Neural cell (in vitro differentiated cells): Measurements from ENCODE around the gene VSTM2B. TPM values are rescaled to one million over a fixed set of nuclear protein-coding genes. Genes with fewer than 3 reads are reported as not detected.

Experiments
- H2AFZ ChIP-seq: fragments of 200-600, 300-800 bp; sonication (generic), shearing (Covaris generic); 2 replicates; pipeline ENCODE4 v1.6.0; 2014; ENCODE audit warnings: low read depth, mild to moderate bottlenecking, antibody characterized with exemption, low read length, moderate library complexity
- H3F3A ChIP-seq: fragments of 200-600 bp; shearing (Covaris generic); 2 replicates; pipeline ENCODE4 v1.6.1; 2016; ENCODE audit warnings: mild to moderate bottlenecking, moderate library complexity, mixed read lengths, antibody characterized with exemption, low read length; ENCODE audit not compliant: insufficient read depth, poor library complexity, severe bottlenecking
- H3K27ac ChIP-seq: fragments of 200-600, 300-800 bp; sonication (generic), shearing (Covaris generic); 2 replicates; pipeline ENCODE4 v1.5.1; 2014; ENCODE audit warnings: mild to moderate bottlenecking, low read length, moderate library complexity
- H3K27me3 ChIP-seq: fragments of 300-800, 200-600 bp; sonication (generic), shearing (Covaris generic); 2 replicates; pipeline ENCODE4 v1.6.0; 2014; ENCODE audit warnings: mild to moderate bottlenecking, low read depth, low read length, moderate library complexity; ENCODE audit not compliant: insufficient read depth
- H3K36me3 ChIP-seq: fragments of 300-800, 200-600 bp; sonication (generic), shearing (Covaris generic); 2 replicates; pipeline ENCODE4 v1.5.1; 2014; ENCODE audit warnings: mild to moderate bottlenecking, antibody characterized with exemption, low read length, moderate library complexity; ENCODE audit not compliant: insufficient read depth
- H3K4me2 ChIP-seq: fragments of 300-800, 200-600 bp; sonication (generic), shearing (Covaris generic); 2 replicates; pipeline ENCODE4 v1.6.0; 2014; ENCODE audit warnings: mild to moderate bottlenecking, low read length
- H3K4me3 ChIP-seq: fragments of 300-800, 200-600 bp; sonication (generic), shearing (Covaris generic); 2 replicates; pipeline ENCODE4 v1.5.1; 2014; ENCODE audit warnings: mild to moderate bottlenecking, low read length, moderate library complexity
- H3K79me2 ChIP-seq: fragments of 200-600 bp; shearing (Covaris generic); replicated peaks from 2 replicates; pipeline ENCODE4 v1.6.0; 2014; ENCODE audit warnings: mild to moderate bottlenecking, low read length, moderate library complexity; ENCODE audit not compliant: insufficient read depth
- H3K9ac ChIP-seq: fragments of 300-800, 200-600 bp; sonication (generic), shearing (Covaris generic); 2 replicates; pipeline ENCODE4 v1.6.1; 2016; ENCODE audit warnings: mild to moderate bottlenecking, low read length, mixed read lengths
- H3K9me2 ChIP-seq: fragments of 200-600 bp; shearing (Covaris generic); 2 replicates; pipeline ENCODE4 v1.6.1; 2016; ENCODE audit warnings: mild to moderate bottlenecking, low read length, mixed read lengths; ENCODE audit not compliant: insufficient read depth
- H3K9me3 ChIP-seq: fragments of 200-600, 300-800 bp; sonication (generic), shearing (Covaris generic); 2 replicates; pipeline ENCODE4 v1.6.1; 2016; ENCODE audit warnings: mild to moderate bottlenecking, mixed run types, low read length, moderate library complexity, mixed read lengths
- H4K20me1 ChIP-seq: fragments of 200-600 bp; shearing (Covaris generic); 2 replicates; pipeline ENCODE4 v1.6.1; 2016; ENCODE audit warnings: mild to moderate bottlenecking, mixed run types; ENCODE audit not compliant: insufficient read depth
- EP300 ChIP-seq: fragments of 450-650 bp; conservative IDR thresholded peaks from 2 replicates; pipeline ENCODE4 v1.6.1; 2014; ENCODE audit warnings: antibody characterized with exemption, mild to moderate bottlenecking, moderate library complexity; ENCODE audit not compliant: poor library complexity, severe bottlenecking
- EZH2 ChIP-seq: fragments of 200-600, 300-800 bp; shearing (Covaris generic), sonication (generic); IDR thresholded peaks from 2 replicates; pipeline ENCODE4 v1.6.1; 2014; ENCODE audit warnings: antibody characterized with exemption, low read length, borderline replicate concordance, mild to moderate bottlenecking; ENCODE audit not compliant: insufficient read depth, poor library complexity, severe bottlenecking
- POLR2AphosphoS5 ChIP-seq: IDR thresholded peaks from 2 replicates; pipeline ENCODE4 v1.6.1; 2012
- SMC3 ChIP-seq: fragments of 450-650 bp; conservative IDR thresholded peaks from 2 replicates; pipeline ENCODE4 v1.6.1; 2014; ENCODE audit warnings: antibody characterized with exemption, mild to moderate bottlenecking, moderate library complexity; ENCODE audit not compliant: poor library complexity
- TAF1 ChIP-seq: IDR thresholded peaks from 2 replicates; pipeline ENCODE4 v1.6.1; 2012; ENCODE audit warnings: low read depth
- polyA plus RNA-seq: library from polyadenylated mRNA; depleted of rRNA; stranded (reverse); fragments of >200 nt; gene quantifications from 2 replicates; pipeline ENCODE4 v1.2.3, GENCODE V29; 2014
- TF ChIP-seq, protein P1 (sequence below): fragments of 450-650 bp; IDR thresholded peaks from 2 replicates; pipeline ENCODE4 v1.5.1; 2014; ENCODE audit warnings: antibody characterized with exemption, mild to moderate bottlenecking, moderate library complexity; ENCODE audit not compliant: poor library complexity, severe bottlenecking
- TF ChIP-seq, protein P2 (sequence below): IDR thresholded peaks from 2 replicates; pipeline ENCODE4 v1.6.1; 2012; ENCODE audit warnings: borderline replicate concordance

VSTM2B gene
- polyA plus RNA-seq, 1 donor from 2014 or later: 24.4 TPM

DNA sequence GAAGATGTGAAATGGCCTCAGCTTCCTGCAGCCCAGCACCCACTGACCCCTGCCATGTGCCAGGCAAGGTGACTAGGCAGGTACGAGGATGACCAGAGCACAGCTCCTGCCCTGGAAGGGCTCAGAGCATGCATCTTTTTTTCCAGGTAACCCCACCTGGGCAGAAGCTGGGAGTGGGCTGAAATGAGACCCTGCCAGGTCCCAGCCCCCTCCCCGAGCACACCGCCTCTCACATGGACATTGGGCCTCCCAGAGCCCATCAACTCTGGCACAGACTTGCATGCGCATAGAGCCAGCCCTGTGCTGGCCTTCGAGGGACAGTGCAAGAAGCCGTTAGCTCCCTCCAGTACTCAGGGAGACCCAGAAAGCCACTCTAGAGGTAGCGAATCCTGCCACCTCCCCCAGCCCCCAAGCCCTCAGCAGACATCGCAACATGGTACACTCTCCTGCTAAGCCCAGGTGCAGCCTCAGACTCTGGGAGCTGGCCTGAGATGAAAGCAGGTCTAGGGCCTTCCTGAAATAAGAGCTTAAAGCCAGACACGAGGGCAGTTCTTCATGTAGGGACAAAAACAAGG, 8.9 kb upstream of the VSTM2B start:
- H3K79me2 ChIP-seq: no peaks in the 10 kb centered on the region
- H3K4me3 ChIP-seq: no peak overlapping the region
- no peaks in the 10 kb centered on the region for H3K9me2 ChIP-seq
- peaks cover 23% of the 10 kb centered on the region for H3K27me3 ChIP-seq
- no peak overlapping the region for H3K27ac ChIP-seq
- TF ChIP-seq TAF1 (no peak), EZH2 (no peak)
- H2AFZ ChIP-seq: no peak overlapping the region
- no peak overlapping the region for H3K9ac ChIP-seq
- no peaks in the 10 kb centered on the region for H3K36me3 ChIP-seq
- H4K20me1 ChIP-seq: no peaks in the 10 kb centered on the region
- no peak overlapping the region for H3K4me2 ChIP-seq
- no peaks in the 10 kb centered on the region for H3F3A ChIP-seq
- no peaks in the 10 kb centered on the region for H3K9me3 ChIP-seq

DNA sequence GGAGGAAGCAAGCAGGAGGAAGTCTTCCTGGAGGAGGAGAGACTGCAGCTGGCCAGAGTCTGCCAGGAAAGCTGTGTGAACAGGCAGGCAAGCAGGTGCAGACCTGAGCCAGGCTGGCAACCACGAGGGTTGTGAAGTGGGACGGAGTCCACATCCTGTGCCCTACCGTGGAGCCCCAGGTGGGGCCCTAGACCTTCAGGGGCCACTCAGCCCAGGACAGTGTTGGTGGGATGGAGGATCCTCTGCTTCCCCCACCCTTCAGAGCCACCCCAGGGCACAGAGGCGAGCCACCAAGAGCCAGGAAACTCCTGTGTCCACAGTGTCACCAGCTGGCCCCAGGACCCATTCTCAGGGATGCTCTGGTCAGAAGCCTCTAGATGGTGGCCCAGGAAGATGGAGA, 8.4 kb upstream of the VSTM2B start:
- no peak overlapping the region for H3K9ac ChIP-seq
- H3K9me2 ChIP-seq: no peaks in the 10 kb centered on the region
- no peaks in the 10 kb centered on the region for H3K36me3 ChIP-seq
- H3F3A ChIP-seq: no peaks in the 10 kb centered on the region
- no peak overlapping the region for H3K4me3 ChIP-seq
- H3K4me2 ChIP-seq: no peak overlapping the region
- H3K27me3 ChIP-seq: peaks cover 18% of the 10 kb centered on the region
- no peak overlapping the region for H2AFZ ChIP-seq
- no peaks in the 10 kb centered on the region for H3K9me3 ChIP-seq
- H4K20me1 ChIP-seq: no peaks in the 10 kb centered on the region
- no peak overlapping the region for H3K27ac ChIP-seq
- no peak for TF ChIP-seq EP300
- TF ChIP-seq, protein P1, sequence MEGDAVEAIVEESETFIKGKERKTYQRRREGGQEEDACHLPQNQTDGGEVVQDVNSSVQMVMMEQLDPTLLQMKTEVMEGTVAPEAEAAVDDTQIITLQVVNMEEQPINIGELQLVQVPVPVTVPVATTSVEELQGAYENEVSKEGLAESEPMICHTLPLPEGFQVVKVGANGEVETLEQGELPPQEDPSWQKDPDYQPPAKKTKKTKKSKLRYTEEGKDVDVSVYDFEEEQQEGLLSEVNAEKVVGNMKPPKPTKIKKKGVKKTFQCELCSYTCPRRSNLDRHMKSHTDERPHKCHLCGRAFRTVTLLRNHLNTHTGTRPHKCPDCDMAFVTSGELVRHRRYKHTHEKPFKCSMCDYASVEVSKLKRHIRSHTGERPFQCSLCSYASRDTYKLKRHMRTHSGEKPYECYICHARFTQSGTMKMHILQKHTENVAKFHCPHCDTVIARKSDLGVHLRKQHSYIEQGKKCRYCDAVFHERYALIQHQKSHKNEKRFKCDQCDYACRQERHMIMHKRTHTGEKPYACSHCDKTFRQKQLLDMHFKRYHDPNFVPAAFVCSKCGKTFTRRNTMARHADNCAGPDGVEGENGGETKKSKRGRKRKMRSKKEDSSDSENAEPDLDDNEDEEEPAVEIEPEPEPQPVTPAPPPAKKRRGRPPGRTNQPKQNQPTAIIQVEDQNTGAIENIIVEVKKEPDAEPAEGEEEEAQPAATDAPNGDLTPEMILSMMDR: no peak
- H3K79me2 ChIP-seq: no peaks in the 10 kb centered on the region

DNA sequence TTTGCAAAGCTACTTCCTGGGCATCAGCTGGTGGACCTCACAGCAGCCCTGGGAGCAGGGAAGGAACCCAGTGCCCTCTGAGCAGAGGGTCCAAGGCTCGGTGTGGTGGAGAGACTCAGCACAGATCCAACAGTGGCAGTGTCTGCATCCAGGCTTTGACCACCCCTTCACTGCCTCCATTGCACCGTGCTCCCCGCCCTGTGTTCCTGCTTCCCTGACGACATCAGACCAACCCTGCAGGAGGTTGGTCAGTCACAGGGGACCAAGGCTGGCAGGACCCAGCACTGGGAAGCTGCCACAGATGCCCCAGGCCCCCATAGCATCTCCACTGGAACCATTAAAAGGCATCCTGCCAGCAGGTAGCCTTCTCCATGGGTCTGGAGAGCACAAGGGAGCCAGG, 7.8 kb upstream of the VSTM2B start:
- no peaks in the 10 kb centered on the region for H3F3A ChIP-seq
- no peaks in the 10 kb centered on the region for H3K36me3 ChIP-seq
- no peak overlapping the region for H3K27ac ChIP-seq
- H3K27me3 ChIP-seq: peaks cover 16% of the 10 kb centered on the region
- no peaks in the 10 kb centered on the region for H3K9me3 ChIP-seq
- H2AFZ ChIP-seq: no peak overlapping the region
- H3K4me3 ChIP-seq: no peak overlapping the region
- no peaks in the 10 kb centered on the region for H4K20me1 ChIP-seq
- H3K4me2 ChIP-seq: no peak overlapping the region
- no peaks in the 10 kb centered on the region for H3K79me2 ChIP-seq
- H3K9ac ChIP-seq: no peak overlapping the region
- no peaks in the 10 kb centered on the region for H3K9me2 ChIP-seq
- TF ChIP-seq, protein P1: no peak
- TF ChIP-seq, protein P2, sequence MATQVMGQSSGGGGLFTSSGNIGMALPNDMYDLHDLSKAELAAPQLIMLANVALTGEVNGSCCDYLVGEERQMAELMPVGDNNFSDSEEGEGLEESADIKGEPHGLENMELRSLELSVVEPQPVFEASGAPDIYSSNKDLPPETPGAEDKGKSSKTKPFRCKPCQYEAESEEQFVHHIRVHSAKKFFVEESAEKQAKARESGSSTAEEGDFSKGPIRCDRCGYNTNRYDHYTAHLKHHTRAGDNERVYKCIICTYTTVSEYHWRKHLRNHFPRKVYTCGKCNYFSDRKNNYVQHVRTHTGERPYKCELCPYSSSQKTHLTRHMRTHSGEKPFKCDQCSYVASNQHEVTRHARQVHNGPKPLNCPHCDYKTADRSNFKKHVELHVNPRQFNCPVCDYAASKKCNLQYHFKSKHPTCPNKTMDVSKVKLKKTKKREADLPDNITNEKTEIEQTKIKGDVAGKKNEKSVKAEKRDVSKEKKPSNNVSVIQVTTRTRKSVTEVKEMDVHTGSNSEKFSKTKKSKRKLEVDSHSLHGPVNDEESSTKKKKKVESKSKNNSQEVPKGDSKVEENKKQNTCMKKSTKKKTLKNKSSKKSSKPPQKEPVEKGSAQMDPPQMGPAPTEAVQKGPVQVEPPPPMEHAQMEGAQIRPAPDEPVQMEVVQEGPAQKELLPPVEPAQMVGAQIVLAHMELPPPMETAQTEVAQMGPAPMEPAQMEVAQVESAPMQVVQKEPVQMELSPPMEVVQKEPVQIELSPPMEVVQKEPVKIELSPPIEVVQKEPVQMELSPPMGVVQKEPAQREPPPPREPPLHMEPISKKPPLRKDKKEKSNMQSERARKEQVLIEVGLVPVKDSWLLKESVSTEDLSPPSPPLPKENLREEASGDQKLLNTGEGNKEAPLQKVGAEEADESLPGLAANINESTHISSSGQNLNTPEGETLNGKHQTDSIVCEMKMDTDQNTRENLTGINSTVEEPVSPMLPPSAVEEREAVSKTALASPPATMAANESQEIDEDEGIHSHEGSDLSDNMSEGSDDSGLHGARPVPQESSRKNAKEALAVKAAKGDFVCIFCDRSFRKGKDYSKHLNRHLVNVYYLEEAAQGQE: no peak
- no peak for TF ChIP-seq TAF1
- TF ChIP-seq EP300: no peak
- no peak for TF ChIP-seq EZH2
- no peak for TF ChIP-seq SMC3
- no peak for TF ChIP-seq POLR2AphosphoS5
